GM10847 (cell line): ENCODE results near the gene CRPPA.

Experiments
- POLR2A ChIP-seq: IDR thresholded peaks from 2 replicates; pipeline ENCODE4 v1.6.1; 2011; ENCODE audit not compliant: insufficient read length; ENCODE audit errors: extremely low read depth

CRPPA gene

GRCh38 chr7:16431646-16432424 lies 10.5 kb upstream of the CRPPA start:
- no peak for TF ChIP-seq POLR2A

- TF ChIP-seq POLR2A = no peak
Observed at GRCh38 chr7:16430133-16430532, 8.8 kb upstream of the CRPPA start.

- TF ChIP-seq POLR2A = no peak
Observed at GRCh38 chr7:16428672-16429071, 7.3 kb upstream of the CRPPA start.

GRCh38 chr7:16428182-16428581 lies 6.8 kb upstream of the CRPPA start:
- TF ChIP-seq POLR2A = no peak

GRCh38 chr7:16423761-16424160 lies 2.4 kb upstream of the CRPPA start:
- no peak for TF ChIP-seq POLR2A

- TF ChIP-seq POLR2A = no peak
Observed at GRCh38 chr7:16422917-16423316, 1.6 kb upstream of the CRPPA start.

- TF ChIP-seq POLR2A = no peak
Observed at GRCh38 chr7:16422103-16422435, 731 bp upstream of the CRPPA start.

- TF ChIP-seq POLR2A = peak; percentile 10
Observed at GRCh38 chr7:16420649-16421332, 547 bp downstream of the CRPPA start.

GRCh38 chr7:16420329-16420648 lies 1.0 kb downstream of the CRPPA start:
- TF ChIP-seq POLR2A = no peak

GRCh38 chr7:16419859-16420258 lies 1.5 kb downstream of the CRPPA start:
- TF ChIP-seq POLR2A = no peak

GRCh38 chr7:16419126-16419525 lies 2.2 kb downstream of the CRPPA start:
- TF ChIP-seq POLR2A = no peak

GRCh38 chr7:16417906-16418305 lies 3.4 kb downstream of the CRPPA start:
- no peak for TF ChIP-seq POLR2A

GRCh38 chr7:16416289-16417282 lies 4.8 kb downstream of the CRPPA start:
- no peak for TF ChIP-seq POLR2A

GRCh38 chr7:16412274-16413254 lies 8.8 kb downstream of the CRPPA start:
- no peak for TF ChIP-seq POLR2A

GRCh38 chr7:16411391-16411790 lies 9.9 kb downstream of the CRPPA start:
- TF ChIP-seq POLR2A = no peak

GRCh38 chr7:16409777-16410176 lies 11.6 kb downstream of the CRPPA start:
- TF ChIP-seq POLR2A = no peak
